Activated CD4-positive, CD25-positive, alpha-beta regulatory T cell treated with anti-CD3 and anti-CD28 coated beads, Interleukin-2, amount 50 U/mL, for 16 hours (primary cell): Measurements from ENCODE around the gene PLGRKT.
"Not testable (repeated sequence)": the region's sequence is repeated elsewhere in the genome, so short reads cannot be mapped to it uniquely, and the experiment has no call there.

Experiments used
- DNase-seq: peaks from one replicate; pipeline ENCODE4 v3.0.0-alpha.2; 2020; ENCODE audit warnings: low read depth, low spot score

PLGRKT gene

GRCh38 chr9:5452286-5452609 is 14.5 kb upstream of the PLGRKT start:
- no peak for DNase-seq

DNA sequence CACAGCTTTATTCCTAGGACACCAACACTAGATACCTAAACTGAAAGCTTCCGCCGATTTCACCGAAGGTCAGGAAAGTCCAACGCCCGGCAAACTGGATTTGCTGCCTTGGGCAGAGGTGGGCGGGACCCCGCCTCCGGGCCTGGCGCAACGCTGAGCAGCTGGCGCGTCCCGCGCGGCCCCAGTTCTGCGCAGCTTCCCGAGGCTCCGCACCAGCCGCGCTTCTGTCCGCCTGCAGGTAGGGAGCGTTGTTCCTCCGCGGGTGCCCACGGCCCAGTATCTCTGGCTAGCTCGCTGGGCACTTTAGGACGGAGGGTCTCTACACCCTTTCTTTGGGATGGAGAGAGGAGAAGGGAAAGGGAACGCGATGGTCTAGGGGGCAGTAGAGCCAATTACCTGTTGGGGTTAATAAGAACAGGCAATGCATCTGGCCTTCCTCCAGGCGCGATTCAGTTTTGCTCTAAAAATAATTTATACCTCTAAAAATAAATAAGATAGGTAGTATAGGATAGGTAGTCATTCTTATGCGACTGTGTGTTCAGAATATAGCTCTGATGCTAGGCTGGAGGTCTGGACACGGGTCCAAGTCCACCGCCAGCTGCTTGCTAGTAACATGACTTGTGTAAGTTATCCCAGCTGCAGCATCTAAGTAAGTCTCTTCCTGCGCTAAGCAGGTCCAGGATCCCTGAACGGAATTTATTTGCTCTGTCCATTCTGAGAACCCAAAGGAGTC is 12.8 kb upstream of the PLGRKT start, which contains the start of gene CD274:
Gene CD274, plus strand, starts transcription at position 184 of the 733 bp plus-strand sequence. CDS start 5,572 bp downstream, outside the sequence.
- peak; percentile 45 for DNase-seq

GRCh38 chr9:5449521-5450358 is 12.0 kb upstream of the PLGRKT start:
- DNase-seq = no peak

DNA sequence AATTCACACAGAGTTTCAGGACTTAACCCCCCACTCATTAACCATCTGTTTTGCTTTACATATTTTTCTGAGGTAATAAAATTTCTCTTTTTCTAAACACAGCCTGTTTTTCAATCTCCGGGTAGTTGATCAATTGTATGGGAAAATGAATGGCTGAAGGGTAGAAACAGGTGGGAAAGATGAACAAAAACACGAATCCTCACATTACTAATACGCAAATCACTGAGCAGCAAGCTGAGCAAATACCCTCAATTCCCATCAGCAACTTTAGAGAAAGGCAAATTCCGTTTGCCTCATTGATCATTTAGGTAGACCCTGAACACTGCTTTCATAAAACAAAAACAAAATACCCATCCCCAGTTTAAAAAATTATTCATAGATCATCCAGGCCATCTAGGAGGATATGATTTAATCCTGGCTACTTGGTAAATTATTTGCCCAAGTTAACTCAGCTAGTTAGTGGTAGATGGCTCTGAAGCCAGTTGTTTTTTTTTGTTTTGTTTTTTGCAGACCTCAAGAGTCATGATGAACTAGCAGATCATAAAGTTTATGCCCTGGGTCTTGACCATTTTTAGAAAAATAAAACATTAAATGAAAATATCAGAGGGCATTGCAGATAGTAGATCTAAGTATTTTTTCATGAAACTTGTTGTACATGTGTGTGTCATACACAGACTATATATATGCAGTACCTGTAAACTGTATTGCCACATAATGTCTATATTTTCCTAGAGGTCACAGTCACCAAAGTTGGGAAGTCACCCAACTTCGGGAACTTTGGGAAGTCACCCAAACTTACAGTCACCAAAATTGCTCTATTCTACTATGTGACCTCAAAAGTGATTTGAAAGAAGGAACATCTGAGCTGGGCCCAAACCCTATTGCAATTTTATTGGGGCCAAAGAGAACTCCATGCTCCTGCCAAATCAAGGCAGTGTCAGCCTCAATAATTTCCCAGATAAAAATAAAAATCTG is 11.0 kb upstream of the PLGRKT start:
- no peak for DNase-seq

GRCh38 chr9:5448016-5448415 is 10.3 kb upstream of the PLGRKT start:
- no peak for DNase-seq

GRCh38 chr9:5447337-5447736 is 9.6 kb upstream of the PLGRKT start:
- DNase-seq = no peak

GRCh38 chr9:5446451-5447236 is 8.9 kb upstream of the PLGRKT start:
- DNase-seq = no peak

DNA sequence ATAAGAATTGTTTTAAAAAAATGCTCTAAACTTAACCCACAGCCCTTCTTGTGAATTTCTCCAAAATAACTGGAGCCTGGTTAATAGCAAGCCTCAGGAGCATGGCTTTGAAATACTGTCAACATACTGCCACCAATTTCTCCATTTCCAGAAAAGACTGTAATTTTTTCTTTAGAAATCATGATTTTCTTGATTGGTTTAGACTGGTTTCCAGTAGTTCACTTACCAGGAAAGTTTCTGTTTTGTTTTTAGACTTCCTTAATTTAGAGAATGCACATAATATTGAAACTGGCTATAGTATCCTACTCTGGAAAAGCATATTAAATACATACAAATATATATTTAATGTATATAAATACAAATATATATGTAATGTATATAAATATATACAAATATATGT is 8.2 kb upstream of the PLGRKT start:
- DNase-seq = no peak

DNA sequence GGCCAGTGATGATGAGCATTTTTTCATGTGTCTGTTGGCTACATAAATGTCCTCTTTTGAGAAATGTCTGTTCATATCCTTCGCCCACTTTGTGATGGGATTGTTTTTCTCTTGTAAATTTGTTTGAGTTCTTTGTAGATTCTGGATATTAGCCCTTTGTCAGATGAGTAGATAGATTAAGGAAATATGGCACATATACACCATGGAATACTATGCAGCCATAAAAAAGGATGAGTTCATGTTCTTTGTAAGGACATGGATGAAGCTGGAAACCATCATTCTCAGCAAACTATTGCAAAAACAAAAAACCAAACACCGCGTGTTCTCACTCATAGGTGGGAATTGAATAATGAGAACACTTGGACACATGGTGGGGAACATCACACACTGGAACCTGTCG is 7.4 kb upstream of the PLGRKT start:
- DNase-seq = not testable (repeated sequence)

GRCh38 chr9:5443850-5444249 is 6.1 kb upstream of the PLGRKT start:
- no peak for DNase-seq

DNA sequence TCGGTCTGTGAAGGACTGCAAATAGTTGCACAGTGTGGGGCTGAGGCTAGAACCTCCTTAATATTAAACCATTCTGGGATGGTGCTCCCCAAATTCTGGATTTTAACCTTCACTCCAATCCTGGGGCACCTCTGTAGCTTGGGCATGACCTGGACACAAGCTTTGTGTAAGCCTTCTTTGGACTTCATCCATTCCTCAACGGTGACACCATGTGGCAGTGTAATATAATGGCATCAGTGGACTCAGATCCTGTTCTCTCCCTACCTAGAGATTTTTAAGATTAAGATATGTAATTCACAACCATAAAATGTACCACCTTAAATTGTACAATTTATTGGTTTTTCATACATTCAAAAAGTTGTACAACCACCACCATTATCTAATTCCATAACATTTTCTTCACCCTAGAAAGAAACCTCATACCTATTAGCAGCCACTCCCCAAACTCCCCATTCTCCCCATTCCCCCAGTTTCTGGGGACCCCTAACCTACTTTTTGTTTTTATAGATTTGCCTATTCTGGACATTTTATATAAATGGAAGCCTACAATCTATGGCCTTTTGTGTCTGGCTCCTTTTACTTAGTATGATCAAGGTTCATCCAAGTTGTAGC is 4.8 kb upstream of the PLGRKT start:
- no peak for DNase-seq

DNA sequence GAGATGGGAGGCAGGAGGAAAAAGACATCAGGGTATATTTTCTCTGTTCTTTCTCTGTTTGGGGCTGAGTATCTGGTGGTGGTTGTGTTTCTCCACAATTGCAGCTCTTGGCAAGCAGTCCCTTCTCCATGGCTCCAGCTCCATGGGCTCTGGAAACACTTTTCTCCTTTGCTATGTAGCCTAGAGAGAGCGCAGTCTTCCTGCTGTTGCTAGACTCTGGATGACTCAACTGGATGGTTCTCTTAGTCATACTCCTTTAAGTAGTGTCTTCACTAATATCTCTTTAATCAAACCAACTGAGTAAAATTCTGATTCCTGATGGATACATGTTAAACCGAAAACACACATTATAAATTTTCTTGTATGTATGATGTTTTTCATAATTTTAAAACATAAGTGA is 3.3 kb upstream of the PLGRKT start:
- DNase-seq = no peak

DNA sequence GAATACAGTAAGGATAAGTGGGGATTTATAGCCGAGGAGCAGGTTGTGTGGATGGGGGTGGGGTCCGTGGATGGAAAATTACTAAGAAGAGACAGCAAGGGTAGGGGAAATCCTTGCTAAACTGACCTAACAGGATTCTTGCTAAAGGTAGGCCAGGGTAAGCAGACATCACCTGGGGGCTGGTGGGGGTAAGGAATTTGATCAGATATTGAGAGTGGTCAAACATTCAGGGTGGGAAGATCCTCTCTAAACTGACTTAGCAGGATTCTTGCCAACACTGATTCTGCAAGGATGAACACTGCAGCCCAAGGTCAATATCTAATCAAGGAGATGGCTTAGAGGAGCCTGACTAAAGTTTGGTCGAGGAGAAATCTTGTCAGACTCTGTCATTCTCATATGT is 2.7 kb upstream of the PLGRKT start:
- DNase-seq = no peak

- DNase-seq = no peak
Measured at GRCh38 chr9:5438301-5439162, 807 bp upstream of the PLGRKT start.

DNA sequence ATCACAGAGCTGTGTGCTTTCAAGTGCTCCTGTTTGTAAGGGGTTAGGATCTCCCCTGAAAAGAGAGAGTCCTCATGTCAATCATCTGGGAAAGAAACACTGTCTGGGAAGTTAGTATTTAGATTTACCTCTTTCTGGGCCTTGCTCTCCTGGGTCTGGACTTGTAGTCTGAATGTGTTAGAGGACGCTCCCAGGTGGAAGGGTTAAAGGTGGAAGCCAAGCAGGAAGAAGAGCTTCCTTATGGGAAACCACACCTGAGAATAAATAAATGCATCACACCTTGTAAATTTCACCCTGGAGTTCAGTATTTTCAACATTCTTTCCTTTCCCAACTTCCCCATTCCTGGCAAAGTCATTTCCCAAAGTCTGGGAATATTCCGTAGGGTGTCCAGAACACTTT is 1.3 kb downstream of the PLGRKT start:
- no peak for DNase-seq

DNA sequence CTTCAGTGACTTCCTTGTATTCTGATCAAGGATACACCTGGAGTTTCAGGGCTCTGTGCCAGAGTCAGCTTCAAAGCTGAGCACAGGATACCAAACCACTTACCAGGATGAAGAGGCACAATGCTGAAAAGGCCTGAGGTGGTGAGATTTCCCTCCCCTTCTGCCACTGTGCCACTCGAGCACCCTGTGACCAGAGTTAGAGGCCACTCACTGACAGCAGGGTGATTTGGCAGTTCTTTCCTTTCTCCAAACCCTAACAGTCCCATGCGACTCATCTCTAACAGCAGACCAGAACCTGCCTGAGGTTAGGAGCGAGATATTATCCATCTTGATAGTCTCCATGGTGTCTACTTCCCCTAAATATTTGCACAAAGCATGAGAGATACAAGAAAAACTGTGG is 1.8 kb downstream of the PLGRKT start:
- DNase-seq = no peak

- not testable (repeated sequence) for DNase-seq
Measured at GRCh38 chr9:5433841-5434810, 3.6 kb downstream of the PLGRKT start.

- not testable (repeated sequence) for DNase-seq
Measured at GRCh38 chr9:5433328-5433727, 4.4 kb downstream of the PLGRKT start.
